Measurements from ENCODE around the gene TGM2.

Gene TGM2

GRCh38 chr20:38144974-38145728 lies 19.9 kb downstream of the TGM2 start:
- no peak for DNase-seq (ENCODE audit: low spot score)

GRCh38 chr20:38144598-38144973 lies 20.5 kb downstream of the TGM2 start:
- DNase-seq (ENCODE audit: low spot score) = no peak

GRCh38 chr20:38143646-38144554 lies 21.2 kb downstream of the TGM2 start:
- no peak for DNase-seq (ENCODE audit: low spot score)

GRCh38 chr20:38143238-38143645 lies 21.8 kb downstream of the TGM2 start:
- DNase-seq (ENCODE audit: low spot score) = no peak

GRCh38 chr20:38141889-38142494 lies 23.1 kb downstream of the TGM2 start:
- DNase-seq (ENCODE audit: low spot score) = no peak

GRCh38 chr20:38141204-38141888 lies 23.7 kb downstream of the TGM2 start:
- DNase-seq (ENCODE audit: low spot score) = no peak

DNA sequence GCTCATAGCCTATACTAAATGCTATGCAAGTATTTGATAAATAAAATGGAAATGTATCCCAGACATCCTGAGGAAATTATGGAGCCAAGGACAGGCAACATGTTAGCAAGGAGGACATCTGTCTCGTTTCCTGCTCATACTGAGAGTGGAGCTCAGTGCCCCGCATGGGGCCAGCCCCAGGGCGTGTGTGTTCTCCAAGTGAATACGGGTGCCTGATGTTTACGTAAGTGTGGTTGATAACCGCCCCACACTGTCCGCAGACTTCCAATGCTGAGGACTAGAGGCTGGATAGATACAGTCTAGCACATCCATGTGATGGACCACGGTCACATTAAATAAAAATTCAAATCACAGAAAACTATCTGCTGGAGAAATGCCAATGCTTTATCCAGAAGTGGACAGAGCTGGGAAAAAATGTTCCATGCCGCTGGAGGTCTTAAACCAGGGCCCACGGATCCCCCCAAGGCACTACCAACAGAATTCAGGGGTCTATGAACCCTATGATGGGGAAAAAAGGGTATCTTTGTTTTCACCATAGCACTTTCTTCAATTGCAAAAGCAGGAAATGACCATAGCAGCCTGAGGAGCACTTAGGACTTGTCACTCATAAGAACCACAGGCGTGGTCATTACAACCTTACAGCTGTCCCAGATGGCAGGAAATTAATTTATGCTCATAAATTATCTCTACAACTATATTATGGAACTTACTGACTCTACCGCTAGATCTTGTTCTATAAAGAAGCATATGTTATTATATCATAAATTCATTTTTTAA lies 24.9 kb downstream of the TGM2 start:
- no peak for DNase-seq (ENCODE audit: low spot score)

DNA sequence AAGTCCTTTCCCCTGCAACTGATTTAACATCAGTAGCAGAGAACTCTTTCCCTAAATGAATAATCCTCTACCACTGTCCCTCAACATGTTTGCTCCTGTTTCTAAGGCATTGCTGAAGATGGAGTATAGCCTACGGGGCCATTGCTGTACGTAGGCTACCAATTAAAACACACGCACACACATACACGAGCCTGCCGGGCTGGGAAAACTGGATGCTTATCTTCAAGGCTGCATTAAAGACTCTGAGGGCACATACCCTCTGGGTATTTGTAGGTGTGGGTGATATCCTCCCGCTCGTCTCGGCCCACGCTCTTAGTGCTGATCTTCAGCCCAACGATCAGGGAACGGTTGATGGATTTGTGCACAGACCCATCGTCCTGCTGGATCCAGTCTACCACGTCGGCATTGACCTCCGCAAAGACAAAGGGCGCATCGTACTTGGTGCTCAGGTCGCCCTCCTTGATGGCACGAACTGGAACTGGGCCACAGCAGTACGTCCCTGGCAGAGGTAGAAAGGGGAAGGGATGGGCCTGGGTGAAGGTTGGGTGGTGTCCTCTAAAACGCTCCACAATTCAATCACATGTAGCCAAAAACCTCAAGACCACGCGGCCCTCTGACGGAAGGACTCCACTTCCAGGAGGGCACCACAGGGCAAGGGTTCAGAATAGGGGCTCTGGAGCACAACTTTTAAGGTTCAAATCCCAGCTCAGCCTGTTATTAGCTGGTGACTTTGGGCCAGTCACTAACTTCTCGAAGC lies 25.7 kb downstream of the TGM2 start:
- DNase-seq (ENCODE audit: low spot score) = no peak

GRCh38 chr20:38138086-38138778 lies 26.8 kb downstream of the TGM2 start:
- no peak for DNase-seq (ENCODE audit: low spot score)

GRCh38 chr20:38137441-38138037 lies 27.5 kb downstream of the TGM2 start:
- no peak for DNase-seq (ENCODE audit: low spot score)

DNA sequence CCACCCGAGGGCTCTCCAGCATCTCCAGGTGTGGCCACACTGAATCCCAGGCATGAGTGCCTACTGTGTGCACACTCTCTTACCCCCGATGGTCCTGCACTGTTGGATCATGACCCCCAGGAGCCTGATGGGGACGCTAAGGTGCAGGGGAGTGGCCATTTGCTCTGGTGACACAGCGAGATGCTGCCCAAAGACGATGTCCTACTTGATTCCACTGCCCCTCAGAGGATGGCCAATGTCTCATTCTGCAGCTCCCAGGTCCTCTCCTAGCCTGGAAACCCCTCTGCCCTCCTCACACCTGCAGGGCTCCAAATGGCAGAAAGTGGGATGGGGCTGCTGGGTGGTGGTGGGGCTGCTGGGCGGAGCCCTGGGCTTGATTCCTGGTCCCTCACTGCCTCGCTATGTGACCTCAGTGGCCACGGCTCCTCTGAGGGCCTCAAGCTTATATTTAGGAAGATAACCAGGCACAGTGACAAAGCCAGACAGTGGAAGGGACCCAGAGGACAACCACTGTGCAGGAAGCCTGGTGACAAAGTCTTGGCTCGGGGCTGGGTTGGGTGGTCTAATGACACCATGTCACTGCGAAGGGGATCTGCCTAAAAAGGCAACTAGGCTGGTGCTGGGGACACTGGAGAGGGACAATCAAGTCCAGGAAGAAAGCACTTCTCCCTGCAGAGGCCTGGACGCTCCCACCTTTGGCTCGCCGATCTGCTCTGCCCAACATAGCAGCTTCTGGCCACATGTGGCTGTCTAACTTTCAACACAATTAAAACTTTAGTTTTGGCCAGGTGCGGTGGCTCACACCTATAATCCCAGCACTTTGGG lies 28.4 kb downstream of the TGM2 start:
- DNase-seq (ENCODE audit: low spot score) = no peak

DNA sequence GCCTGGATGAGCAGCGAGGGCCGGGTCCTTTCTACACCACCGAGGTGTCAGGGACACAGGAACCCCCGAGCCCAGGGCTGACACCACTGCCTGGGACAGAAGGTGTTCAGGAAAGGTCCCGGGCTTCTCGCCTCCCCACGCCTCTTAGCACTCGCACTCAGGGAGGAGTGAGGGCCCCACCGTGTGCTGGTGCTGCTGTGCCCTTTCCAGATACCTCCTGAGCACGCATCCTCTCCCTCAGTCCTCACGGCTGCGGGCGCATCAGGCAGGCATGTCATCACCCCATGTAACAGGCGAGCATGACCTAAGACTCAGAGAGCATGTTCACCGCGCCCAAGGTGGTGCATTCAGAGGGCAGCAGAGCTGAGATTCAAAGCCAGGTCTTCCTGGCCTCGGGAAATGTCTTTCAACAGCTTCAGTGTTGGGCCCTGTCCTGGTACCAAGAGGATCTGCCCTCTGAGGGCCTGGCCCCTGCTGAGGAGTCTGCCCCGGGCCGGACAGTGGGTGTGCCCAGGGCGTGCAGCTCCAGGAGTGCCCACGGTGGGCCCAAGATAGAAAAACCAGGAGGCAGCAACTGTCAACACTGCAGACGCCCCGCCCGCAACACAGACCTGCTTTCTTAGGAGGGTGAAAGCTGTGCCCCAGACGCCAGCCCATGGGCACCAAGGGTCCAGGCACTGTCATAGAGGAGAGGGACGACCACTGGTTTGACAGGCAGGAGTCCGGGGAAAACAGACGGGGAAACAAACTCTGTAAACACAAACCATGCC lies 29.2 kb downstream of the TGM2 start:
- DNase-seq (ENCODE audit: low spot score) = no peak

GRCh38 chr20:38135271-38135650 lies 29.8 kb downstream of the TGM2 start:
- DNase-seq (ENCODE audit: low spot score) = no peak

GRCh38 chr20:38134427-38135270 lies 30.4 kb downstream of the TGM2 start:
- peak; percentile 56 for DNase-seq (ENCODE audit: low spot score)

GRCh38 chr20:38133680-38134426 lies 31.2 kb downstream of the TGM2 start:
- DNase-seq (ENCODE audit: low spot score) = no peak
